NCI-H187 (cell line): ENCODE measurements around the gene ADGRF5.
"Not testable (repeated sequence)": the region's sequence is repeated elsewhere in the genome, so short reads cannot be mapped to it uniquely, and the experiment has no call there.

Source experiments
- DNase-seq, 2 experiments: peaks; one replicate each; lab custom pipeline; 2025; lab: John Stamatoyannopoulos, UW

The ADGRF5 gene

GRCh38 chr6:46888578-46888977 is 33.2 kb downstream of the ADGRF5 start:
- no peak for DNase-seq

DNA sequence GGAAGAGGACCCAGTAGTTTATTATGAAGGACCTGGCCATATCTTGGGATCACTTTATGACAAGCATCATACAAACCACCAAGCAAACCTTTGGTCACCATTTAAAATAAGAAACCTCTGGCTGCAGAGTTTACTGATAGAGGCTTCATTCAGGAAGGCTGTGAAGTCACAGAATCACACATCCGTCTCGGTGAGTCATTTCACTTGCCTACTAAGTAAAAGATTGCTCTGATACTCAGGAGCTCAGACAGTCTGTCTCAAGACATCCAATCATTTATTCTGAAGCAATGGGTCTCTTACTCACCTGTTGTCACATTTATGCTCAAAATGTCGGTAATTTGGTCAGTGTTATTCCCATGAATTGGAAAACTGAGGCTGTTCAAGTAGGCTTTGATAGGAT is 33.7 kb downstream of the ADGRF5 start:
- DNase-seq = no peak

DNA sequence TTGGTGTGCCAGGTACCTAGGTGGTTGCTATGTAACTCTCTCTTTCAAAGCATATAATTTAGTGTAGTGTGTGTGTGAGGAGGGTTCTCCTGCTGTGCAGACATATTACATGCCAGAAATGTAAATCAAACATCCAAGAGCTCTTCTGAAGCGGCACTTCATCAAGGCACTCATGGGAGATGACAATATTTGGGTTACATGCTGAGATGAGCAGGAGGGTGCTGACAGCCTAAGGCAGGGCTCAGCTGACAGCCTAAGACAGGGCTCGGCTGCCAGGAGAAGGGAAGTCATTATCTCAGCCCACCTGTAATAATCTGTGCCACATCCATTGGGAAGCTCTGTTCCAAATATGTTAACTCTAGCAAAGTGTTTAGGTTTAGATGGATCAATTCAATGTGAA is 39.1 kb downstream of the ADGRF5 start:
- peak; percentile 66 to 76 for DNase-seq

DNA sequence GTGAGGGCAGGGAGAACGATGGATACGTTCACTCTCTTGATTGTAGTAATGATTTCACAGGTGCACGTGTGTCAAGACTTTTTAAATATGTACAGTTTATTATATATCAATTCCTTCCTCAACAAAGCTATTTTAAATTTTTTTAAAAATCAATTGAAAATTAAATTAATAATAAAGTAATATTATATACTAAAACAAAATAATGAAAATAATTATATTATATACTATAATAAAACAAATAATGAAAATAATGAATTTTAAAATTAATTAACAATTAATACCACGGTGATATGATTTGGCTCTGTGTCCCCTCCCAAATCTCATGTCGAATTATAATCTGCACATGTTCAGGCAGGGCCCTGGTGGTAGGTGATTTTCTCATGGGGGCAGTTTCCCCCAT is 42.7 kb downstream of the ADGRF5 start:
- DNase-seq = no peak

GRCh38 chr6:46876126-46876525 is 45.6 kb downstream of the ADGRF5 start:
- no peak for DNase-seq

DNA sequence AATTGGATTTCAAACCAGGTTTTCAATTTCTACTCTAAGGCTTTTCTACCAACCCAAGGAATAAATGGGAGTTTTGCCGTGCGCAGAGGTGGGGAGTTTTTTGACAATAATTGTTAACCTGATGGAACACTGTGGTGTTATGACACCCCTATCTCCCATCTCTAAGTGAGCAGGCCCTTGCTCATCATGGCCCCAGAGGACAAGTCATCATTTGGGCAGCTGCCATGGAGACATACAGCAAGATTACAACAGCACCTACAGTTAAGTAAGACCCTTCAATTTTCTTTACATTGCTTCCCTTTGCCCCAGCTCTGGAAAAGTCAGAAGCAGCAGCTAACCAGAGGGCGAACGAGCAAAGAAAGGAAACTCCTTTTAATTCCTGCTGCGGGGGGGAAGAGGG is 54.3 kb downstream of the ADGRF5 start:
- no peak for DNase-seq

GRCh38 chr6:46865221-46865620 is 56.5 kb downstream of the ADGRF5 start:
- no peak for DNase-seq

- DNase-seq = no peak
Measured at GRCh38 chr6:46863791-46864190, 57.9 kb downstream of the ADGRF5 start.

GRCh38 chr6:46862381-46862780 is 59.4 kb downstream of the ADGRF5 start:
- DNase-seq = no peak

DNA sequence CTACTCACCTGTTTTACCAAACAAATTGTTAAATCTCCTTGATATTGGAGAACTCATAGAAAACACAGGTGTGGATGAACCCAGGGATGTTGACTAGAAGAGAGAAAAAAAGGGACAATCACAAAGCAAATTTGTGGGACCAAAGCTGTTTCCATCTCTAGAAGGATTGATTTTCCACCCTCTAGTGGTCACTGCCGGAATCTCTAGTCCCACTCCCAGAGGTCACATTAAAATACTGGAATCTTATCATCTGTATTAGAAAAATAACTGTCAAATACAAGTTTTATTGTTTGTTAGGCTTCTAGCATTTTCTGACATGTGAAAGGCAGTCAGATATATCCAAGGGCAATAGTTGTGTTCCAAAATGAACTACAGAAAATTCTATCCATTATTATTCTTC is 65.8 kb downstream of the ADGRF5 start:
- DNase-seq = peak in 1 of 2 experiments; percentile 3

DNA sequence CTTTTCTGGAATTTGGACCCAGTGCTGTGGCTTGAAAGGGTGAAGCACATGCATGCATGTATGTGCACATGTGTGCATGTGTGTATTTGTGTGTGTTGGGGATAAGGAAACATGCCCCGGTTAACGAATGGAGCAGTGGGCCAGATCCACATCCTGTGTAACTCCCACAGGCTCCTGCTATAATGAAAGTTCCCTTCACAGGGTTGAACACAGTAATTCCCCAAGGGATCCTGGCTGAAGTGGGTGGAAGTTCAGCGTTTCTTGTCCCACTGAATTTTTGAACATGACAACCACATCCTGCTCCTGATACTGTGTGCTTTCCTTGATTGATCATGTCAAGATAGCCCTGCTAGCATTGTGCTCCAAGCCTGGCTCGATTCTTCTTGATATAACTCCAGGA is 70.2 kb downstream of the ADGRF5 start:
- DNase-seq = not testable (repeated sequence)

GRCh38 chr6:46850792-46851191 is 70.9 kb downstream of the ADGRF5 start:
- no peak for DNase-seq

DNA sequence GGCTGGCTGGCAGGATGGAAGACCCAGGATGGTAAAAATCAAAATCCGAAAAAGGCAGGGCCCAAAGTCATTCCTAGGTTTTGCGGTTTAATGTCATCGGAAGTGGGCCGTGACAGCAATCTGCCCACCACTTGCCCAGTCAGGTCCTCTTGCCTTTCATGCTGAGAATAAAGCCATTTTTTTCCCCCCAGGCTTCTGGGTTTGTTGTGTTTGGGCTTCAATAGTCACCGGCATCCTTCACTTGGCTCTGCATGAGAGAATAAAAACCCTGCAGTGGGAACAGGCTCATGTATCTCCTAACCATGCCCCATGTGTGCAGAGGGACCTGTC is 72.4 kb downstream of the ADGRF5 start:
- DNase-seq = no peak

DNA sequence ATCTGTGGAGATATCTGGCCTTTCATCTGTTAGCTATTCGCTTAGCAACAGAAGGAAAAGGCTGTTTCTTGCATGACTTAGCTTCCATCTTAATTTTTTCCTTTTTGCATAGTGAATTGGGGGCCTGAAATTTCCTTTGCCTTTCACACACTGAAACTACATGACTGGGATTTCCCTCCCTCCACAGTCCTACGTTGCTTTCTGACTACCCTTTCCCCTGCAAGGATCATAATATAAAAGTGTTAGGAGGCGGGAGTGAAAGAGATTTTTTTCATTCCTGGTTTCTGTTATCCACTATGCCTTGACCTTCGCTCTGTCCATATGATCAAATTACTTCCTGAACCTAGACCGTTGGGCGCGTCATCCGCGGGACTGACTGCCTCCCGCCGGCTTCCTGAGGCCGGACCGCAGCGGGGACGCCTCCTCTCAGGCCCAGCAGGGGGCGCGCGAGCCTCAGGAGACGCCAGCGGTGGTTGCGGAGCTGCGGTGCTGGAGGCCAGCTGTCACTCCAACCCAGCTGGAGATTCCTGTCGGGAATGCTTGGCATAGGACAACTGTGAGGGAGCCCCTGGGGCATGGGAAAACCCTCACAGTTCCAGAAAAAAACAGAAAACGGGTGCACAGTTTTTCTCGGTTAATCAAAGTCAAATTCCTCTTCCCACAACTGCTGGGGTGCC is 72.9 kb downstream of the ADGRF5 start:
- peak; percentile 12 to 50 for DNase-seq

GRCh38 chr6:46845126-46845525 is 76.6 kb downstream of the ADGRF5 start:
- DNase-seq = no peak

- DNase-seq = not testable (repeated sequence)
Measured at GRCh38 chr6:46842252-46842846, 79.4 kb downstream of the ADGRF5 start.

- no peak for DNase-seq
Measured at GRCh38 chr6:46838033-46838432, 83.7 kb downstream of the ADGRF5 start.

DNA sequence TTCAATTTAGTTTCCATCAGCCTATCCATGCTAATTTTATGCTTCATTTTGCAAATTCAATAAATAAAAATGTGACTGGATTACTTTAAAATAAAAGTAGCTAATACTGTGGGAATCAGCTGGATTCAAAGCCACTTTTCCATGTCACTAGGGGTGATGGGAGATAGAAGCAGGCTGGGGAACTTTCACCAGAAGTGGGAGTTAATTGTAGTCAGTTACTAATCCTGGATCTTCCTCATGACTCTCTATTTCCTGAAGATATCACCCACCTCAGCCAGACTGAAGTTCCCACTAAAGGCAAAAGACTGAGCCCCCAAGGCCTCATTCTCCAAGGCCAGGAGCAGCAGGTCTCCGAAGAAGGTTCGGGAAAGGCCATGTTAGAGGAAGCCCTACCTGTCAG is 86.7 kb downstream of the ADGRF5 start:
- not testable (repeated sequence) for DNase-seq

- not testable (repeated sequence) for DNase-seq
Measured at GRCh38 chr6:46834257-46834916, 87.4 kb downstream of the ADGRF5 start.

DNA sequence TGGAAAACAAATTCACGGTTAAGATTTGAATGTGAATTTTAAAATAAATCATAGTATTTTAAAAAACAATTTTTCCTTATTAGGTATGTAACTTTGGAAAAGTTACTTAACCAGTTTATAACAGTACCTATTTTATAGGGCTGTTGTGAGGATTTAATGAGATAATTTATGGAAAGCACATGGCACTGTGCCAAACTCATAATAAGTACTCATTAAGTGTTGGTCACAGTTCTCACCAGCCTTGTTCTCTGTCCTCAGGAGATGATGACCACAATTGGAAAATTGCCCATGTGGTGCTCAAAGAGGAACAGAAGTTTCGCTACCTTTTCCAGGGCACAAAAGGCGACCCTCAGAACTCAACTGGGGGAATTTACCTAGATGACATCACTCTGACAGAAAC is 88.9 kb downstream of the ADGRF5 start:
- no peak for DNase-seq

- no peak for DNase-seq
Measured at GRCh38 chr6:46828939-46829338, 92.8 kb downstream of the ADGRF5 start.

GRCh38 chr6:46821458-46821881 is 100.3 kb downstream of the ADGRF5 start:
- no peak for DNase-seq

GRCh38 chr6:46819561-46819960 is 102.2 kb downstream of the ADGRF5 start:
- DNase-seq = no peak

GRCh38 chr6:46816626-46817025 is 105.1 kb downstream of the ADGRF5 start:
- DNase-seq = no peak
